Skeletal muscle tissue (tissue), 4 donors: ENCODE results near the gene TRIP10. TPM values are rescaled to one million over a fixed set of nuclear protein-coding genes. Genes with fewer than 3 reads are reported as not detected.

Experiments
- H3K27ac ChIP-seq: one replicate; pipeline ENCODE4 v1.7.0; 2013; ENCODE audit warnings: mild to moderate bottlenecking, low read depth, low read length, inconsistent platforms
- H3K27me3 ChIP-seq, 3 donors: one replicate each; pipeline ENCODE4 v1.7.0; 2013; ENCODE audit warnings: low read length in 3 of 3; ENCODE audit not compliant: control insufficient read depth in 3 of 3, insufficient read depth in 3 of 3
- H3K36me3 ChIP-seq, 3 donors: one replicate each; pipeline ENCODE4 v1.7.0; 2013; ENCODE audit warnings: low read length in 3 of 3; ENCODE audit not compliant: control insufficient read depth in 3 of 3, insufficient read depth in 3 of 3
- H3K4me1 ChIP-seq, 3 donors: one replicate each; pipeline ENCODE4 v1.7.0; 2013; ENCODE audit warnings: low read length in 3 of 3, mild to moderate bottlenecking in 3 of 3; ENCODE audit not compliant: control insufficient read depth in 3 of 3, insufficient read depth in 3 of 3
- H3K4me3 ChIP-seq, 3 donors: one replicate each; pipeline ENCODE4 v1.7.0; 2013; ENCODE audit warnings: low read length in 3 of 3
- H3K9ac ChIP-seq, 3 donors: one replicate each; pipeline ENCODE4 v1.7.0; 2013; ENCODE audit warnings: low read length in 3 of 3, mild to moderate bottlenecking in 3 of 3, moderate library complexity in 2 of 3, low read depth in 1 of 3
- H3K9me3 ChIP-seq, 3 donors: one replicate each; pipeline ENCODE4 v1.7.0; 2013; ENCODE audit warnings: low read length in 3 of 3; ENCODE audit not compliant: control insufficient read depth in 3 of 3
- total RNA-seq: library from RNA; depleted of rRNA; stranded (reverse); fragments of >200 nt; gene quantifications from one replicate; pipeline ENCODE4 v1.2.3, GENCODE V29; 2014
- donor health status: Osteomylitis.

The TRIP10 gene
- total RNA-seq, 1 donor from 2014 or later = 32.9 TPM

GRCh38 chr19:6717036-6717435 lies 22.4 kb upstream of the TRIP10 start:
- Histone ChIP-seq H3K4me3 (no peak overlapping the region), H3K27me3 (peaks cover 6 to 33% (median 11%) of the 10 kb centered on the region in 3 donors), H3K9me3 (no peaks in the 10 kb centered on the region), H3K4me1 (peaks cover 0 to 7% (median 3%) of the 10 kb centered on the region in 3 donors), H3K9ac (no peak overlapping the region), H3K36me3 (peaks cover 2 to 3% (median 3%) of the 10 kb centered on the region in 3 donors), H3K27ac (no peak overlapping the region)

GRCh38 chr19:6717441-6717971 lies 22.0 kb upstream of the TRIP10 start:
- H3K27ac ChIP-seq = no peak overlapping the region
- H3K27me3 ChIP-seq = peaks cover 6 to 29% (median 11%) of the 10 kb centered on the region in 3 donors
- no peak overlapping the region for H3K9ac ChIP-seq
- H3K9me3 ChIP-seq = no peaks in the 10 kb centered on the region
- peaks cover 2 to 3% (median 3%) of the 10 kb centered on the region in 3 donors for H3K36me3 ChIP-seq
- H3K4me3 ChIP-seq = no peak overlapping the region
- H3K4me1 ChIP-seq = peaks cover 0 to 7% (median 3%) of the 10 kb centered on the region in 3 donors

- peaks cover 6 to 21% (median 11%) of the 10 kb centered on the region in 3 donors for H3K27me3 ChIP-seq
- H3K9ac ChIP-seq = no peak overlapping the region
- no peak overlapping the region for H3K4me3 ChIP-seq
- peaks cover 3 to 7% (median 3%) of the 10 kb centered on the region in 3 donors for H3K4me1 ChIP-seq
- H3K36me3 ChIP-seq = peaks cover 2 to 3% (median 3%) of the 10 kb centered on the region in 3 donors
- H3K9me3 ChIP-seq = no peaks in the 10 kb centered on the region
- no peak overlapping the region for H3K27ac ChIP-seq
Observed at GRCh38 chr19:6718111-6718740, 21.3 kb upstream of the TRIP10 start.

DNA sequence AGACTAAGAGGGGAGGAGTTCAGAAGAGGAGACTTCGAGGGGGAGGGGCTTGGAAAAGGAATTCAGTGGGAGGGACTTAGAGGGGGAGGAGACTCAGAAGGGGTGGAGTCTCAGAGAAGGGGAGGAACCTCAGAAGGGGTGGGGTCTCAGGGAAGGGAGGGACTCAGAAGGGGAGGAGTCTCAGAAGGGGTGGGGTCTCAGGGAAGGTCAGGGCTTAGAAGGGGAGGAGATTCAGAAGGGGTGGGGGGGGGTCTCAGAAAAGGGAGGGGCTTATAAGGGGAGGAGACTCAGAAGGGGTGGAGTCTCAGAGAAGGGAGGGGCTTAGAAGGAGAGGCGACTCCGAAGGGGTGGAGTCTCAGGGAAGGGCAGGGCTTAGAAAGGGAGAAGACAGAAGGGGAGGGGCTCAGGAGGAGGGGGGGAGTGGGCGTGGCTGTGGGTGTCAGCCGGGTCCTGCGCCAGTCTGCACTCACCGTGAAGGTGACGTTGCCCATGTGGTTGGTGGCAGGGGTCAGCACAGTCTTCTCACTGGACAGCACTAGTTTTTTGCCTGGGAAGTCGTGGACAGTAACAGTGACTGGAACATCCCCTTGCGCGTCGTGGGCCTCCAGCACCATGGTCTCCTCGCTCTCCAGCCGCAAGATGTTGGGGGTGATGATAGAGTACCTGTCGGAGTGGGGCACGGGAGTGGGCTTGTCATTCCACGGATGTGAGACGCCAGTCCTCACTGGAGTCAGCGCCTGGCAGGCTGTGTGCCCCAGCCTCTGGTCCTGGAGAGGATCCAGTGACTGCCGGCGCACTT lies 20.5 kb upstream of the TRIP10 start:
- Histone ChIP-seq H3K4me3 (peak overlapping the region in 2 of 3 donors; percentile 30 to 38), H3K4me1 (peaks cover 3 to 7% (median 7%) of the 10 kb centered on the region in 3 donors), H3K27ac (no peak overlapping the region), H3K27me3 (peaks cover 6 to 20% (median 11%) of the 10 kb centered on the region in 3 donors), H3K36me3 (peaks cover 2 to 3% (median 3%) of the 10 kb centered on the region in 3 donors), H3K9me3 (no peaks in the 10 kb centered on the region), H3K9ac (no peak overlapping the region)

GRCh38 chr19:6719540-6719861 lies 20.0 kb upstream of the TRIP10 start:
- Histone ChIP-seq H3K36me3 (peaks cover 2 to 3% (median 3%) of the 10 kb centered on the region in 3 donors), H3K9ac (no peak overlapping the region), H3K4me3 (peak overlapping the region in 2 of 3 donors; percentile 30 to 38), H3K27me3 (peaks cover 6 to 20% (median 11%) of the 10 kb centered on the region in 3 donors), H3K9me3 (no peaks in the 10 kb centered on the region), H3K4me1 (peaks cover 3 to 7% (median 7%) of the 10 kb centered on the region in 3 donors), H3K27ac (no peak overlapping the region)

GRCh38 chr19:6719992-6720368 lies 19.5 kb upstream of the TRIP10 start:
- Histone ChIP-seq H3K27me3 (peaks cover 6 to 17% (median 11%) of the 10 kb centered on the region in 3 donors), H3K9ac (no peak overlapping the region), H3K9me3 (no peaks in the 10 kb centered on the region), H3K4me3 (peak overlapping the region in 2 of 3 donors; percentile 38 to 40), H3K4me1 (peaks cover 3 to 7% (median 7%) of the 10 kb centered on the region in 3 donors), H3K27ac (no peak overlapping the region), H3K36me3 (peaks cover 2 to 3% (median 3%) of the 10 kb centered on the region in 3 donors)

GRCh38 chr19:6720369-6721137 lies 18.9 kb upstream of the TRIP10 start, which contains the start of gene C3:
Gene C3, minus strand, starts transcription at chr19:6720650. Its CDS starts 61 bp downstream, at chr19:6720589.
- Histone ChIP-seq H3K27me3 (peaks cover 6 to 17% (median 11%) of the 10 kb centered on the region in 3 donors), H3K9me3 (no peaks in the 10 kb centered on the region), H3K27ac (peak within 1 kb of the TSS; percentile 25), H3K4me3 (peak within 1 kb of the TSS in 2 of 3 donors; percentile 38 to 40), H3K4me1 (peaks cover 3 to 7% (median 7%) of the 10 kb centered on the region in 3 donors), H3K36me3 (peaks cover 2 to 3% (median 3%) of the 10 kb centered on the region in 3 donors), H3K9ac (no peak within 1 kb of the TSS)

GRCh38 chr19:6721138-6721474 lies 18.4 kb upstream of the TRIP10 start:
- Histone ChIP-seq H3K4me3 (no peak overlapping the region), H3K36me3 (peaks cover 2 to 3% (median 3%) of the 10 kb centered on the region in 3 donors), H3K9ac (no peak overlapping the region), H3K27me3 (peaks cover 6 to 17% (median 11%) of the 10 kb centered on the region in 3 donors), H3K4me1 (peaks cover 3 to 7% (median 7%) of the 10 kb centered on the region in 3 donors), H3K27ac (peak overlapping the region; percentile 25), H3K9me3 (no peaks in the 10 kb centered on the region)

DNA sequence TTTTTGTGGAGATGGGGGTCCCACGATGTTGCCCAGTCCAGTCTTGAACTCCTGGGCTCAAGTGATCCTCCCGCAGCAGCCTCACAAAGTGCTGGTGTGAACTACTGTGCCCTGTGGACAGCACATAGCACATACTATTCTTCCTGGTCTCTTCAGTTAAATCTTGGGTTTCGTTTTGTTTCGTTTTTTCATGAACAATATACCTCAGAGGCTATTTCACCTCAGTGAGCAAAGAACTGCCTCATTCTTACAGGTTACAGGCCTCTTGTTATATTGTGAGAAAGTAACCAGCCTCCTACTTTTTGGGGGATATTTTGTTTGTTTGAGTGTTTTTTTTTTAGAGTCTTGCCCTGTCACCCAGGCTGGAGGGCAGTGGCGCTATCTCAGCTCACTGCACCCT lies 17.7 kb upstream of the TRIP10 start:
- Histone ChIP-seq H3K9me3 (no peaks in the 10 kb centered on the region), H3K27ac (no peak overlapping the region), H3K9ac (no peak overlapping the region), H3K27me3 (peaks cover 6 to 15% (median 11%) of the 10 kb centered on the region in 3 donors), H3K36me3 (peaks cover 2 to 3% (median 3%) of the 10 kb centered on the region in 3 donors), H3K4me1 (peaks cover 3 to 7% (median 7%) of the 10 kb centered on the region in 3 donors), H3K4me3 (no peak overlapping the region)
